ENCODE measurements around the gene THY1. TPM values are rescaled to one million over a fixed set of nuclear protein-coding genes. Genes with fewer than 3 reads are reported as not detected.

THY1 gene
- total RNA-seq, 4 donors from 2014 or later = 2.1 to 28.1 (median 9.4) TPM

- Histone ChIP-seq H3K27ac (no peak overlapping the region), H3K4me1 (no peaks in the 10 kb centered on the region), H3K27me3 (no peaks in the 10 kb centered on the region), H3K36me3 (no peaks in the 10 kb centered on the region), H3K4me3 (no peak overlapping the region), H3K9me3 (no peaks in the 10 kb centered on the region)
- no peak for DNase-seq
- TF ChIP-seq POLR2A (IDR thresholded peaks at IDR 0.05) = no peak
- TF ChIP-seq CTCF (IDR thresholded peaks at IDR 0.05) = no peak
These were observed 22.1 kb downstream of the THY1 start for GRCh38 chr11:119400860-119401259.

GRCh38 chr11:119397740-119398139 is 25.2 kb downstream of the THY1 start:
- Histone ChIP-seq H3K36me3 (no peaks in the 10 kb centered on the region), H3K4me3 (no peak overlapping the region), H3K27ac (no peak overlapping the region), H3K4me1 (no peaks in the 10 kb centered on the region), H3K27me3 (no peaks in the 10 kb centered on the region), H3K9me3 (no peaks in the 10 kb centered on the region)
- no peak for TF ChIP-seq CTCF (IDR thresholded peaks at IDR 0.05)
- no peak for TF ChIP-seq POLR2A (IDR thresholded peaks at IDR 0.05)
- no peak for DNase-seq

DNA sequence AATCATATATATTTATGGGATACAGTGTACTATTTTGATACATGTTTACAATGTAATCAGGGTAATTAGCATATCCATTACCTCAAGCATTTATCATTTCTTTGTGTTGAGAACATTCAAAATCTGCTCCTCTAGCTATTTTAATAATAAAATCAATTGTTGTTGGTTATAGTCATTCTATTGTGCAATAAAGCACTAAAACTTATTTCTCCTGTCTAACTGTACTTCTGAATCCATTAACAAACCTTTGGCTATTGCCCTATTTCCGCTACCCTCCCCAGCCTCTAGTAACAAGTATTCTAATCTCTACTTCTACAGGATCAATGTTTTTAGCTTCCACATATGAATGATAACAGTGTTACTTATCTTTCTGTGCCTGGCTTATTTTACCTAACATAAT is 26.1 kb downstream of the THY1 start:
- Histone ChIP-seq H3K36me3 (no peaks in the 10 kb centered on the region), H3K27me3 (no peaks in the 10 kb centered on the region), H3K4me3 (no peak overlapping the region), H3K9me3 (no peaks in the 10 kb centered on the region), H3K27ac (no peak overlapping the region), H3K4me1 (no peaks in the 10 kb centered on the region)
- DNase-seq = no peak
- TF ChIP-seq POLR2A (IDR thresholded peaks at IDR 0.05) (no peak), CTCF (IDR thresholded peaks at IDR 0.05) (no peak)

DNA sequence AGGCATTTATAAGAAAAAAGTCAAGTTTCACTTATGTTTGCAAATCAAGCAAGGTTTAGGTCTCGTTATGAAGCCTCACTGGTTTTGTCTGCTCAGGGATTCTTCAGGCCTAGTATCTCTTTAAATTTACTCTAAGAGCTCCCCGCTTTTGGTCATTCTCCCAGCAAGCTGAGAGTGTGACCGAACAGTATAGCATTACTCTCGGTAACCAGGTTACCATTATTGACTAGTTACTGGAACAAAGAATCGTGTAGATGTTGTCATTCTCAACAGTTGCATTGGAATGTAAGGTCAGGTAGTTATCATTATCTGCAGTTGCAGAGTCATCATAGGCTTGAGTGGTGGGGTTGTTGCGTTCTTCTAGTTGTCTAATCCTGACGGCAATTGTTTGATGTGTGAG is 31.7 kb downstream of the THY1 start:
- Histone ChIP-seq H3K36me3 (no peaks in the 10 kb centered on the region), H3K27ac (no peak overlapping the region), H3K9me3 (no peaks in the 10 kb centered on the region), H3K4me1 (no peaks in the 10 kb centered on the region), H3K4me3 (no peak overlapping the region), H3K27me3 (no peaks in the 10 kb centered on the region)
- TF ChIP-seq POLR2A (IDR thresholded peaks at IDR 0.05) = no peak
- TF ChIP-seq CTCF (IDR thresholded peaks at IDR 0.05) = no peak
- no peak for DNase-seq

DNA sequence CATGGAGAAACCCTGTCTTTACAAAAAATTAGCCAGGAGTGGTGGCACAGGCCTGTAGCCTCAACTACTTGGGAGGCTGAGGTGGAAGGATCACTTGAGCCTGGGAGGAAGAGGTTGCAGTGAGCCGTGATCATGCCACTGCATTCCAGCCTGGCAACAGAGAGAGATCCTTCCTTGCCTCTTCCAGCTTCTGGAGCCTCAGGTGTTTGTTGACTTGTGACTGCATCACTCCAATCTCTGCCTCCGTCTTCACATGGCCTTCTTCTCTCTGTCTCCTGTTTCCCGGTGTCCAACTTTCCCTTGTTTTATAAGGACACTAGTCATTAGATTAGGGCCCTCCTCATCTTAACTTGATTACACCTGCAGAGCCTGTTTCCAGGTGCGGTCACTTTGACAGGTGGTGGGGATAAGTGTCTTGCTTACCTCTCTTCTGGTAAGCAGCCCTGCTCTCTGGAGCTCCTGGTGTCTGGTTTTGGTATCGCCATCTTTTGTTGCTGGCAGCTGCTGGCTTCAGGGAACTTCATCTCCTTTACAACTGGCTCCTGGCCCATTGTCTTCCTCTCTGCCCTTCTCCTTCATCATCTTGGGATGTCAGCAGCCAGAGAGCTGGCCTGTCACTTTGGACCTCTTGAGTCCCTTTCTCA is 33.2 kb downstream of the THY1 start:
- no peaks in the 10 kb centered on the region for H3K4me1 ChIP-seq
- no peaks in the 10 kb centered on the region for H3K9me3 ChIP-seq
- H3K27me3 ChIP-seq = no peaks in the 10 kb centered on the region
- H3K4me3 ChIP-seq = no peak overlapping the region
- no peaks in the 10 kb centered on the region for H3K36me3 ChIP-seq
- H3K27ac ChIP-seq = no peak overlapping the region
- no peak for DNase-seq
- peak in 4 of 6 experiments; percentile 22 to 32 (median 26) for TF ChIP-seq CTCF (IDR thresholded peaks at IDR 0.05)
- TF ChIP-seq POLR2A (IDR thresholded peaks at IDR 0.05) = no peak

DNA sequence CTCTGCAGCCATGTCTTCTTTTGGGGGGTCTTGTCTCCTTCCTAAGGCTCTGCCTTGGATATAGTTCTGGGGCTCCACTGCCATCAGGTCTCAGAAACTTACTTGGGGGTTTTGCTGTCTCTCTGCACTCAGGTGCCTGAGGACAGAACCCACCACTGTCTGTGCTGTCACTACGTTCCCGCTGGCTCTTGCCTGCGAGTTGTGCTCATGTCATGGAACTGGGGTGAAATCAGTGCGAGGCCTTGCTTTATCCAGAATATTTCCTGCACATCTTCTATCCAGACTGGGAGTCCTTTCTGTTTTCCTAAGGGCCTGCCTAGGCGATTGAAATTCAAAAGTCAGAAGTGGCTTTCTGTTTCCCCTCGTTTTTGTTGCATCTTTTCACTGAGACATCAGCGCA is 34.9 kb downstream of the THY1 start:
- H3K27ac ChIP-seq = no peak overlapping the region
- no peaks in the 10 kb centered on the region for H3K36me3 ChIP-seq
- H3K9me3 ChIP-seq = no peaks in the 10 kb centered on the region
- DNase-seq = no peak
- no peaks in the 10 kb centered on the region for H3K4me1 ChIP-seq
- H3K4me3 ChIP-seq = no peak overlapping the region
- H3K27me3 ChIP-seq = no peaks in the 10 kb centered on the region
- no peak for TF ChIP-seq POLR2A (IDR thresholded peaks at IDR 0.05)
- TF ChIP-seq CTCF (IDR thresholded peaks at IDR 0.05) = no peak

Measured in Peyer's patch (tissue), 4 donors.